ENCODE results near the gene SPATA31A5.
"Not testable (repeated sequence)": the region's sequence is repeated elsewhere in the genome, so short reads cannot be mapped to it uniquely, and the experiment has no call there.

SPATA31A5 gene

DNA sequence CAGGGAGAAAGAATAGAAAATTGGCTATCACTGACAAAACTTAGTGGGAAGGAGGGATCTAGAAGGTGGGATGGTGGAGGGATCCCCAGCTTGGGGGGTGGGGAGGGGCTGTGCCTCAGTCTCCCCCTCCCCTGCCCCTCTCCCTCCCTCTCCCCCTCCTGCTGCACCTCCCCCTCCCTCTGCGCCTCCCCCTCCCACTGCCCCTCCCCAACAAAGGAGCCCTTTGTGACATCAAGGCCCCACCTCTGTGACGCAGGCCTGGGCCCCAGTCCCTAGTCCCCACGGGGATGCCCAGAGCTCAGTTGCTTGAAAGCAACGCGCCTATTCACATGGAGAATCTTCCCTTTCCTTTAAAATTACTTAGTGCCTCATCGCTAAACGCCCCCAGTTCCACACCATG is at the start of gene SPATA31A5:
Gene SPATA31A5, plus strand, starts transcription at position 301 of the 400 bp plus-strand sequence. Its CDS starts 29 bp downstream, at position 330.
- DNase-seq (ENCODE audit: low read depth, low spot score): not testable (repeated sequence)

DNA sequence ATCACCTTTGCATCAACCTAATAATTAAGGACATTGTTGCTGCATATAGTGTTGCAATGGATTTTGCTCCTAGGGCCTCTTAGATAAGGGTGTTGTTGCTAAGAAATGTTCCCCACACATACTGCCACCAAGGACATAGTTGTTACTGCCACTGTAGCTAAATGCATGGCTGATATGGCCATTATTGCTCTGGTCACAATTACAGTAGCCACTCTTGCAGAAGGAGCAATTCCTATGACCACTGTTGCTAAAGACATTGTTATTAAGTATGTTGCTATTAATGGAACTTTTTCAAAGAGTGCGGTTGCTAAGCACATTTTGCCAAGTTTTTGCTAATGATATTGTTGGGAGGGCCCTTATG is 48.8 kb downstream of the SPATA31A5 start:
- DNase-seq (ENCODE audit: low read depth, low spot score): not testable (repeated sequence)

DNA sequence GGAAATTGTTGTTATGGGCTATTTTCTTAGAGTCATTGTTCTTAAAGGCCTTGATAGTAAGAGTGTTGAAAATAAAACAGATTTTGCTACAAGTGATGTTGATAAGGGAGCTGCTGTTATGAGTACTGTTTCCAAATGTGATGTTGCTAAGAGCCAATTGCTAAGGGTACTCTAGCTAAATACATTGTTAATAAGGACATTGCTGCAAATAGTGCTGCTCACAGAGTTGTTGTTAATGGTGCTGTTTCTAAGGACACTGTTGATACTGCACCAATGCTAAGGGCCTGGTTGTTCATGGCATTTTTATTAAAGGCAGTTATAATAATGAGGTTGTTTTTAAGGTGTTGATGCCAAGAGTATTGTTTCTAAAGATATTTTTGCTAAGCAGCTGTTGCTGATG is 52.2 kb downstream of the SPATA31A5 start:
- not testable (repeated sequence) for DNase-seq (ENCODE audit: low read depth, low spot score)

Measured in smooth muscle cell of the brain vasculature (primary cell).